ENCODE results near the gene THPO.

THPO gene

DNA sequence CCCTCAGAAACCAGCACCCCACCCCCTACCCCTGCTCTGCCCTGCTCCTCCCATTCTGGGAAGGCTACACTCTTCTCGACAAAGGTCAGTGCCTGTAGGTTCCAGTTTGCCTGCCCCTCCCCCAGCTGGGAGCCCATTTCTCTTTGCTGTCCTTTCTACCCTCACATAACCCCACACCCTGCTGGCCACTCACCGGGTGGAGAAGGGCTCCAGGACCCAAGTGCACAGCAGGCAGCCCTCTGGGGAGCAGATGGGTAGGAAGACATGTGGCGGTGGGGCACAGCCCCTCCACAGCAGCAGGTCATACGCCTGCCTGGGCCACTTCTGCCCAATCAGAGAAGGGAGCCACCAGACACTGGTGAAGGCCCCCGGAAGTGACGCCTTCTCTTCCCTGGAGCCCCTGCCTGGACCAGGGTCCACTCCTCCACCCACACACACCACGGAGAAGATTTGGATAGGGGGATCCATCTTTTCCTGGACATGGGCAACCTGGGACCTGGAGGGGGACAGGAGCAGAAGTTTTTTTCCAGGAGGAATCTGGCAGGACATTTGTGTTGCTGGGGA lies at the start of gene THPO:
TSS of gene THPO (minus strand) at position 326 of the 564 bp plus-strand sequence. CDS start 1,948 bp downstream, outside the sequence.
- Mint-ChIP-seq H3K4me3 (no peak within 1 kb of the TSS), H3K27ac (no peak within 1 kb of the TSS), H3K27me3 (peaks cover 87% of the 10 kb centered on the region), H3K4me1 (ENCODE audit: low read depth) (peaks cover 19% of the 10 kb centered on the region), H3K36me3 (ENCODE audit: low read depth) (no peaks in the 10 kb centered on the region), H3K9me3 (no peaks in the 10 kb centered on the region)
- intact Hi-C loops (cut with micrococcal nuclease), result no loop called here

DNA sequence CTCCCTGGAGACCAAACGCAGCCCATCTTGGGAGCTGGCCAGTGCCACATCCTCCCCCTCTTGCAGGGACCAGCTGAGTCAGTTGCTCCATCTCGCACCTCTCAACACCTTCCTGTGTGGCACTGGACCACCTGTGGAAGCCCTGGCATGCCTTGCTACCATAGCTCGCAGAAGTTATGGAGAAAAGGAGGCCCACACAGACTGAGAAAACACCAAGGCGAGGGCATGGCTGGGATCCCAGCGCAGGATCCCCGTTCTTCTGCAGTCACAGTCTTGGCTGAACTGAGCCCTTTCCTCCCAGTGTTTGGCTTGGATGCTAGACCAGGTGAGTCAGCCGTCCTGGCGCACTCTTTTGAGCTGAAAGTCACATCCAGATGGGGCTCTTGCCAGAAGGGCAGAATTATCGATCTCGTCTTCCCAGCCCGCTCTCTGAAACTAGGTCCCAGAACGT lies 48.7 kb upstream of the THPO start:
- intact Hi-C loops (cut with micrococcal nuclease), result no loop called here
- Mint-ChIP-seq H3K27me3 (peaks cover 7% of the 10 kb centered on the region), H3K36me3 (ENCODE audit: low read depth) (no peaks in the 10 kb centered on the region)

DNA sequence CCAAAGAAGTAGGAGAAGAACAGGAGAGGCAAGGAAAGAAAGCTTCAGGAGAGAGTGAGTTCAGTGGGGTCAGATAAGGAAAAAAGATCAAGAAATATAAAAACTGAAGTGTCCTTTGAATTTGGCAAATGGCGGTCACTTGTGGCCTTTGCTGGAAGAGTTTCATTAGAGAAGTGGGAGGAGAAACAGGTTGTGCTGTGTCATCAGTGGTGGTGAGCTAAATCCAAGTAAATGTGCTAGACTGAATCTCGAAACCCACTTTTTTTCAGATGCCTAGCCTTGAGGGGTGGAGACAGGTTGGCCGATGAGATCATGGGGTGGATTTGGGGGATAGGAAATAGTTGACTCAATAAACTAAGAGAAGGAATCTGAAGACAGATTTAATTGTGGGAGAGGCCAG lies 45.6 kb upstream of the THPO start:
- peak overlapping the region; percentile 67 for H3K27ac Mint-ChIP-seq
- H3K36me3 Mint-ChIP-seq (ENCODE audit: low read depth), result no peaks in the 10 kb centered on the region
- no peak overlapping the region for H3K4me3 Mint-ChIP-seq
- intact Hi-C loops (cut with micrococcal nuclease), result no loop called here
- peaks cover 11% of the 10 kb centered on the region for H3K4me1 Mint-ChIP-seq (ENCODE audit: low read depth)
- H3K27me3 Mint-ChIP-seq, result peaks cover under 1% of the 10 kb centered on the region
- H3K9me3 Mint-ChIP-seq, result peaks cover 9% of the 10 kb centered on the region

More for the DNA sequence above, 48.7 kb upstream of the THPO start:
- peaks cover 11% of the 10 kb centered on the region for H3K4me1 Mint-ChIP-seq (ENCODE audit: low read depth)
- no peak overlapping the region for H3K27ac Mint-ChIP-seq
- no peak overlapping the region for H3K4me3 Mint-ChIP-seq
- peaks cover 9% of the 10 kb centered on the region for H3K9me3 Mint-ChIP-seq

DNA sequence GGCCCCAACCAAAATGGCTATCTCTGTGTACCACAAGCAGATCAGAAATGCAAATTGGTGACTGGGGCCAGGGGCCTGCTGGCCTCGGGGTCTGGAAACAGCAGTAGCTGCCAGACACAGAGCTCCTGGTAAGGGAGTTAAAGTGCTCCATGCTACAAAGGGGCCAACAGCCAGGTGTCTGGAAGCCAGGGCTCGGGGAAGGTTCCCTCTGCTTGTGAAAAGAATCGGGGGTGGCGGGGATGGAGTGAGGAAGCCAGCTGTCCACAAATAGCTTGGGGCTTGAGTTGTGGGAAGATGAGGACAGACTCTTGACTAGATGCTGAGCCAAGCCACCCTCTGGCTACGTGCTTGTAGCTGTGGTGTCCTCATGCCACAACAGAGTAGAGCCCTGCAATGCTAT lies 41.2 kb upstream of the THPO start:
- Mint-ChIP-seq H3K27me3 (no peaks in the 10 kb centered on the region), H3K9me3 (peaks cover 9% of the 10 kb centered on the region), H3K27ac (no peak overlapping the region), H3K4me3 (no peak overlapping the region), H3K36me3 (ENCODE audit: low read depth) (no peaks in the 10 kb centered on the region), H3K4me1 (ENCODE audit: low read depth) (peaks cover 11% of the 10 kb centered on the region)
- intact Hi-C loops (cut with micrococcal nuclease), result loop anchor here (5.0 kb wide), 1 partner anchor 47 kb away; no protein-coding TSS in a partner anchor

DNA sequence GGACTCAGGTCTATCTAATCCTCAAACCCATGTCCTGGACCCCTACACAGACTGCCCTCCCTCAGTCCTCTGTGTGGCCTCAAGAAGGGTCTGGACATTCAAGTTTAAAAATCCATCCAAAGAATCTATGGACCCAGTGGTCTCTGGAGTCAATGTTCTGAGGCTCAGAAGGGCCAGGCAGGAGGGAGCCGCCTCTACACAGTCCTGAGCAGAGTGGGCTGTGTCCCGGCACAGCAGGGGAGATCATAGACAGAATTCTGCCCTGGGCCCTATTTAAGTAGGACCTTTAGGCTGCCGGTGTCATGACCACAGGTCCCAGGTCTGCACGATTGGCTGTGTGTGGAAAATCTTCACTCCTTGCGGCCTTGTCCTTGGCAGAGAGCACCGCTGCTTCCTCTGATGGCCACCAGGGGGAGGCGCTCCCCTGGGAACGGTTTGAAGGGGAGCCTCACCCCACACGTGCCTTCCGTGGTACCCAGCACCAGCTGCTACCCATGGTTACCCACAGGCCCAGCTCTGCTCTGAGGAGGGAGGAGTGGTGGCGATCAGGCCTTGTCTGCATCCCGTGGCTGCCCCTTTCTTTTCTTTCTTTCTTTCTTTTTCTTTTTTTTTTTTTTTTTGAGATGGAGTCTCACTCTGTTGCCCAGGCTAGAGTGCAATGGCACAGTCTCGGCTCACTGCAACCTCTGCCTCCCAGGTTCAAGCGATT lies 39.8 kb upstream of the THPO start:
- peaks cover 1% of the 10 kb centered on the region for H3K27me3 Mint-ChIP-seq
- H3K9me3 Mint-ChIP-seq, result peaks cover 3% of the 10 kb centered on the region
- H3K4me1 Mint-ChIP-seq (ENCODE audit: low read depth), result no peaks in the 10 kb centered on the region
- H3K36me3 Mint-ChIP-seq (ENCODE audit: low read depth), result no peaks in the 10 kb centered on the region
- no peak overlapping the region for H3K4me3 Mint-ChIP-seq
- intact Hi-C loops (cut with micrococcal nuclease), result loop anchor here (1.0 to 5.0 kb wide), 4 partner anchors 45 to 127 kb away; no protein-coding TSS in a partner anchor
- no peak overlapping the region for H3K27ac Mint-ChIP-seq

DNA sequence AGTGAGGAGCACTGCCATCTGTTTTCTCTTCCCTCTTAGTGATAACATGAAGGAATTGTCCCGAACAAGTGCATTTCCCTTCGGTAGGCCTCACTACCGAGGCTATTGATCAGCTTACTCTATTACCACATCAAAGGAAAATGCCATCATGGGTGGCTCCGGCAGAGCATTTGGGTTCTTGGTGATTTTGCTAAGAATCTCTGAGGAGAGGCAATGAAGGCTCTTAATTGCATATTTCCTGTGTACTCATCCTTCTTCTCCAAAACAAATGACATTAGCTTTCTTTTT lies 37.1 kb upstream of the THPO start:
- no peak overlapping the region for H3K27ac Mint-ChIP-seq
- H3K36me3 Mint-ChIP-seq (ENCODE audit: low read depth), result no peaks in the 10 kb centered on the region
- intact Hi-C loops (cut with micrococcal nuclease), result loop anchor here (5.0 kb wide), 1 partner anchor 43 kb away; no protein-coding TSS in a partner anchor
- no peaks in the 10 kb centered on the region for H3K9me3 Mint-ChIP-seq
- no peaks in the 10 kb centered on the region for H3K4me1 Mint-ChIP-seq (ENCODE audit: low read depth)
- peaks cover 4% of the 10 kb centered on the region for H3K27me3 Mint-ChIP-seq
- H3K4me3 Mint-ChIP-seq, result no peak overlapping the region

DNA sequence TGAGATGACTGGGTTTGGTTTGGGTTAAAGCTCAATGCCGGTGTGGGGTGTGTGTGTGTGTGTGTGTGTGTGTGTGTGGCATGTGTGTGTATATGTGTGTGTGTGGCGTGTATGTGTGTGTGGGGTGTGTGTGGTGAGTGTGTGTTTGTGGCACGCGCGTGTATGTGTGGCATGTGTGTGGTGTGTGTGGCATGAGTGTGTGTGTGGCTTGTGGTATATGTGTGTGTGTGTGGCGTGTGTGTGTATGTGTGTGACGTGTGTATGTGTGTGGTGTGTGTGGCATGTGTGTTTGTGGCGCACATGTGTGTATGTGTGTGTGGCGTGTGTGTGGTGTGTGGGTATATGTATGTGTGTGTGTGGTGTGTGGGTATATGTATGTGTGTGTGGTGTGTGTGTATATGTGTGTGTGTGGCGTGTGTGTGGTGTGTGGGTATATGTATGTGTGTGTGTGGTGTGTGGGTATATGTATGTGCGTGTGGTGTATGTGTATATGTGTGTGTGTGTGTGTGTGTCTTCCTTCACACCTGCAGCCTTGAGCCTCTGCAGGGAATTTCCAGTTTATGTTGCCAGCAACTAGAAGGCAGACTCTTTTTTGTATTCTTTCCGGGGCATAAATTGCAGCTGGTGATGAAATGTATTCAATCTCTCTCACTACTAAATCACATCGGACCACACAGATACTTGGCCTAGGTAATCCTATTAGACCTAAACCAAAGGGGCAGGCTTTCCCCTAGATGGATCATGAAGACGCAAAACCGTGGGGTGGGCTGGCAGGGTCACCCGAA lies 36.6 kb upstream of the THPO start:
- no peak overlapping the region for H3K27ac Mint-ChIP-seq
- peaks cover 4% of the 10 kb centered on the region for H3K4me1 Mint-ChIP-seq (ENCODE audit: low read depth)
- no peaks in the 10 kb centered on the region for H3K9me3 Mint-ChIP-seq
- H3K36me3 Mint-ChIP-seq (ENCODE audit: low read depth), result no peaks in the 10 kb centered on the region
- intact Hi-C loops (cut with micrococcal nuclease), result loop anchor here (5.0 kb wide), 1 partner anchor 42 kb away; no protein-coding TSS in a partner anchor
- peaks cover 4% of the 10 kb centered on the region for H3K27me3 Mint-ChIP-seq
- no peak overlapping the region for H3K4me3 Mint-ChIP-seq

DNA sequence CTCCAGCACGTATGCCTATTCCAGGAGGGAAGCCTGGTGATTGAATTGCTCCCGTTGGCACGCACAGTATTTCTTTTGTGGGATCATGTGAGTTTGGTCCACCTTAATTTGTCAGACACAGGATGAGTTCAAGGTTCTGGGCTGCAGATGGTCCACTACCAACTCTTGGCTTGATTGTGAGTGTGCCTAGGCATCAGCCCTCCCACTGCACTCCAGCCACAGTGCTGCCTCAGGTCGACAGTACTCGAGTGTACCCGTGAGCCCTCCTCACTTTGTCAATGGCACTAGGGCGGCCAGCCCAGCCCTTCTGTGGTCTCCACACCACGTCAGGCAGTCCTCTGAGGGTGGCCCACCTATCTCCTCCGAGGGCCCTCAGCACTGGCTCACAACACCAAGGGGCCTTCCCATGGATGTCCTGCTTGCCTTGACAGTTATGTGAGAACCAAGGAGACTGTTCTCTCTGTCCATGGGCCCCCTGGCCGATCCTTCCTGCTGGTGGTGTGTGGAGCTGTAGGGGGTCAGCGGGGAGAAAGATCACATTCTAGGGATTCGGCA lies 32.0 kb upstream of the THPO start:
- peak overlapping the region; percentile 3 for H3K27ac Mint-ChIP-seq
- H3K27me3 Mint-ChIP-seq, result peaks cover 11% of the 10 kb centered on the region

DNA sequence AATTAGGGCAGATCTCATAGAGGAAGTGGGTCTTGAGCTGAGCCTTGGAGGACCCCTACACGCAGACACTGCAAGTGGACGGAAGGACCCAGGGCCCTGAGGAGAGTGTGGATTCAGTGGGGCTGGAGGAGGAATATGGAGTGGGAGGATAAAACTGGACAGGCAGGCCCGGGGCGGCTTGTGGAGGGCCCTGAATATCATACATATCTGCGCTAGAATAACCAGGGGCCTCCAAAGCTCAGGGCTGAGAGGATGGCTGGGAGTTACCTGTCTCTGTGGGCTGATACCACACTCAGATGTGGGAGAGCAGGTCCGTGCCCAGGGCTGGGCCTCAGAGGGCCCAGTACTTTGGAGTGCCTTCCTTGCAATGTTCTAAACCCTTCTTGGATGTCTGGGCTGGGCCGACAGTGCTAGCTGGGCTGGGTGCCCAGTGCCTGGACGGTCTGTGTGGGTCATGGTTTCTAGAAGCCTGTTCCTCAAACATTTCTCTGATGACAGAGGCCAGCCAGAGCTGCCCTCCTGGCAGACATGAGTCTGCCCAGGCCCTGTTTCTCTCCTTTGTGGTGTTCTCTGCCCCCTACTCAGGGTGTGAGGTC lies 31.4 kb upstream of the THPO start:
- Mint-ChIP-seq H3K9me3 (no peaks in the 10 kb centered on the region), H3K4me3 (no peak overlapping the region), H3K27me3 (peaks cover 14% of the 10 kb centered on the region), H3K4me1 (ENCODE audit: low read depth) (peaks cover 46% of the 10 kb centered on the region), H3K27ac (peak overlapping the region; percentile 3), H3K36me3 (ENCODE audit: low read depth) (no peaks in the 10 kb centered on the region)
- intact Hi-C loops (cut with micrococcal nuclease), result loop anchor here (10.0 kb wide), 1 partner anchor 375 kb away; no protein-coding TSS in a partner anchor

More for the DNA sequence above, 32.0 kb upstream of the THPO start:
- Mint-ChIP-seq H3K9me3 (no peaks in the 10 kb centered on the region), H3K4me1 (ENCODE audit: low read depth) (peaks cover 45% of the 10 kb centered on the region), H3K36me3 (ENCODE audit: low read depth) (no peaks in the 10 kb centered on the region), H3K4me3 (no peak overlapping the region)
- intact Hi-C loops (cut with micrococcal nuclease), result loop anchor here (10.0 kb wide), 1 partner anchor 375 kb away; no protein-coding TSS in a partner anchor

DNA sequence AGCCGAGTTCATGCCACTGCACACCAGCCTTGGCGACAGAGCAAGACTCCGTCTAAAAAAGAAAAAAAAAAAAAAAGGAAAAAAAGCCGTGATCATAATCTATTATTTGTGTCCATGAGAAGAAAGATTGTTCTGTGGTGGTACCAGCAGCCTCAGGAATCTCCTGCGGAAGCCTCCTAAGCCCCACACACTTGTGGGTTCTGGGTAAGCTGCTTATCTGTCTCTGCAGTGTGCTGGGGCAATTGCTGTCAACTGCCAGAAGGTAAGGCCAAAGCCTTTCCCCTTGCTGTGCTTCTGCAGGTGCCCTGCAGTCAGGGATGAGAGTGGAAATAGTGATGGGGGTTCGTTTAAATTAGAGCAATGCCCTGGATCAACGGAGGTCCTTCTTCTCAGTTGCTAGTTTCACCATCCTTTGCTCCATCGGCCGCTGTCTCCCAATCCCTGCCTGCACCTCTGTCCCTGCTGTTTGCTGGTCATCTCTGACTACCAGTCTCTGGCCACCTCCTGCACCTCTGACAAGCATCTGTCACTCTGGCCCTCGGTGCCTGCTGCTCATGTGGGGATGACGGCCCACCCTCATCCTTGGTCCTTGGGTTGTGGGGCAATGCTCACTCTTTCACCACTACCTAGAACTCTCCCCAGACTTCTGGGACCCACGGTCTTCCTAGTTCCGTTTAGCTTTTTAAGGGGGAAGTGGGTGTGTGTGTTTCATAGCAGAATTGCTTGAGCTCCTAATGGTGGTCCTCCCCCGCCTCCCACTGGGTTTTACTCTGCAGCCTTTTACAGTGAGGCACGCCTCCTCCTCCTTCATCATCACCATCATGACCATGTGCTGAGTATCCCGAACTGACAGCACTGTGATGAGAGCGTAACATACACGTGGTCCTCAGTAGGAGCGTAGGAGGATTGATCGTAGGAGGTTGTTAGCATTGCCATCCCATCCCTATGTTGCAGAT lies 27.3 kb upstream of the THPO start:
- no peaks in the 10 kb centered on the region for H3K9me3 Mint-ChIP-seq
- H3K4me1 Mint-ChIP-seq (ENCODE audit: low read depth), result peaks cover 46% of the 10 kb centered on the region
- intact Hi-C loops (cut with micrococcal nuclease), result loop anchor here (10.0 kb wide), 1 partner anchor 379 kb away; no protein-coding TSS in a partner anchor
- no peak overlapping the region for H3K4me3 Mint-ChIP-seq
- peaks cover 39% of the 10 kb centered on the region for H3K27me3 Mint-ChIP-seq
- no peaks in the 10 kb centered on the region for H3K36me3 Mint-ChIP-seq (ENCODE audit: low read depth)
- no peak overlapping the region for H3K27ac Mint-ChIP-seq

DNA sequence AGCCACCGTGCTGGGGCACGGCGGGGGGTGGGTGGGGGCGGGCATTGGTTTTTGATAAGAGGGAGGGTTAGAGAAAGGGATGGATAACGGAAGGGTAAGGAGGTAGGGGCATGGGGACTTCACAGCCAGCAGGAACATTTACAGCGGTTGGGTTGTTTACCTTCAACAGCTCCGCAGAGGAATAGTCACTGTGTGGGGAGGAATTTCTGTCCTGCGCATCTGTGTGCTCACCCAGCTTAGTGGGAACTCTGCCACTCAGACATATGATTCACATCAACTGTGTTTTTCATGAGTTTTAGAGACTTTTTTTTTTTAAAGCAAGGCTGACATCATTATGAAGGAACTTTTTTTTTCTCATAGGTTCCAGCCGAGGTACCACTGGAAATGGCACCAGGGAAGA lies 21.4 kb upstream of the THPO start:
- Mint-ChIP-seq H3K36me3 (ENCODE audit: low read depth) (no peaks in the 10 kb centered on the region), H3K27me3 (peaks cover 60% of the 10 kb centered on the region), H3K27ac (no peak overlapping the region), H3K4me3 (no peak overlapping the region), H3K4me1 (ENCODE audit: low read depth) (no peaks in the 10 kb centered on the region), H3K9me3 (no peaks in the 10 kb centered on the region)
- intact Hi-C loops (cut with micrococcal nuclease), result no loop called here

DNA sequence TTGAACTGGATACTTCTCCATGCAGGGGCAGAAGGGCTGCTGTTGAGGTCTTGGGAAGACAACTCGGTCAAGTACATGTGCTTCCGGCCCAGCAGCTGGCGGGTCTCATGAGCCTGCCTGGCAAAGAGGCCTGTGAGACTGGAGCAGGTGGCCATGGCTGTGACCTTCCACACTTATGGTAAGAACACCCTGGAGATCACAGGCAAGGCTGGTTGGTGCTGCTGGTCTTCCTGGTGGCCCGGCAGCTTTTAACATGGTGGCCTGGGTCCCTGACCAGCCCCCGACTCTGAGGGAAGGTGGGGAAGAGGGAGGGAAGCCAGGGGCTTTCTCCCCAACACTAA lies 17.3 kb upstream of the THPO start:
- peaks cover 39% of the 10 kb centered on the region for H3K27me3 Mint-ChIP-seq
- H3K9me3 Mint-ChIP-seq, result no peaks in the 10 kb centered on the region
- H3K27ac Mint-ChIP-seq, result no peak overlapping the region
- H3K4me3 Mint-ChIP-seq, result no peak overlapping the region
- intact Hi-C loops (cut with micrococcal nuclease), result no loop called here
- no peaks in the 10 kb centered on the region for H3K36me3 Mint-ChIP-seq (ENCODE audit: low read depth)
- no peaks in the 10 kb centered on the region for H3K4me1 Mint-ChIP-seq (ENCODE audit: low read depth)

DNA sequence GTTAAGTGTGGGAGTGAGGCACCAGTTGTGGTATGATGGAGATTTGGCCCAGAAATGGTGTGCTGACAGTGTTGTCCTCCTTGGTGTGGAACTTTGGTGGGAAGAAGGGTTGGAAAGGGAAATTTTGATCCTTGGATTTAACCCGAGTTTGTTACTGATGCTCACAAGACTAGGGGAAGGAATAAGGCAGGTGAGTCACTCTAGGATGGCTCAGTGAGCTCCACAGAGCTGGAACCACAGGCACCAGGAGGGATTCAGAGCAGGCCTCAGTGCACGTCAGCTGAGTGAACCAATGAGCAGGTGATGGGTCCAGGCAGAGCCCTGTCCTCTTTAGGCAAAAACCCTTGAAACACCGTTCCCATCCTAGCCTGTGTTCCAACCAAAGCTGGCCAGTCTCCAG lies 13.3 kb upstream of the THPO start:
- Mint-ChIP-seq H3K27ac (no peak overlapping the region), H3K27me3 (peaks cover 50% of the 10 kb centered on the region), H3K9me3 (no peaks in the 10 kb centered on the region), H3K4me1 (ENCODE audit: low read depth) (peaks cover 6% of the 10 kb centered on the region), H3K4me3 (no peak overlapping the region), H3K36me3 (ENCODE audit: low read depth) (no peaks in the 10 kb centered on the region)
- intact Hi-C loops (cut with micrococcal nuclease), result no loop called here
